Loucy (cell line): Measurements from ENCODE around the gene IGSF8.

Experiments
- EZH2phosphoT487 ChIP-seq: fragments of 200-600 bp; IDR thresholded peaks from 2 replicates; pipeline ENCODE4 v1.6.1; 2018; ENCODE audit warnings: antibody characterized with exemption, mild to moderate bottlenecking, moderate library complexity, borderline replicate concordance
- TF ChIP-seq, protein P1 (sequence below): fragments of 200-600 bp; sonication (generic); conservative IDR thresholded peaks from 2 replicates; pipeline ENCODE4 v1.5.1; 2014; ENCODE audit warnings: mild to moderate bottlenecking, antibody characterized with exemption, low read length

DNA sequence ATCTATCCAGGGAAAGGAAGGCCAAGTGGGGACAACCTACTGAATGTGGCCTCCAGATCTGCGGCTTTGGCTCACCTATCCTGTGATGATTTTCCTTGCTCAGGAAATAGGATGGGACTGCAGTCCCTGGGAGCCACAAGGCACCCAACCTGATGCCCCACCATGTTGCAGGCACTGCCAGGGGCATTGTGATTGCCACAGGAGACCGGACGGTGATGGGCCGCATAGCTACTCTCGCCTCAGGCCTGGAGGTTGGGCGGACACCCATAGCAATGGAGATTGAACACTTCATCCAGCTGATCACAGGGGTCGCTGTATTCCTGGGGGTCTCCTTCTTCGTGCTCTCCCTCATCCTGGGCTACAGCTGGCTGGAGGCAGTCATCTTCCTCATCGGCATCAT is 29.0 kb upstream of the IGSF8 start:
- TF ChIP-seq, protein P1, sequence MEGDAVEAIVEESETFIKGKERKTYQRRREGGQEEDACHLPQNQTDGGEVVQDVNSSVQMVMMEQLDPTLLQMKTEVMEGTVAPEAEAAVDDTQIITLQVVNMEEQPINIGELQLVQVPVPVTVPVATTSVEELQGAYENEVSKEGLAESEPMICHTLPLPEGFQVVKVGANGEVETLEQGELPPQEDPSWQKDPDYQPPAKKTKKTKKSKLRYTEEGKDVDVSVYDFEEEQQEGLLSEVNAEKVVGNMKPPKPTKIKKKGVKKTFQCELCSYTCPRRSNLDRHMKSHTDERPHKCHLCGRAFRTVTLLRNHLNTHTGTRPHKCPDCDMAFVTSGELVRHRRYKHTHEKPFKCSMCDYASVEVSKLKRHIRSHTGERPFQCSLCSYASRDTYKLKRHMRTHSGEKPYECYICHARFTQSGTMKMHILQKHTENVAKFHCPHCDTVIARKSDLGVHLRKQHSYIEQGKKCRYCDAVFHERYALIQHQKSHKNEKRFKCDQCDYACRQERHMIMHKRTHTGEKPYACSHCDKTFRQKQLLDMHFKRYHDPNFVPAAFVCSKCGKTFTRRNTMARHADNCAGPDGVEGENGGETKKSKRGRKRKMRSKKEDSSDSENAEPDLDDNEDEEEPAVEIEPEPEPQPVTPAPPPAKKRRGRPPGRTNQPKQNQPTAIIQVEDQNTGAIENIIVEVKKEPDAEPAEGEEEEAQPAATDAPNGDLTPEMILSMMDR, result no peak
- no peak for TF ChIP-seq EZH2phosphoT487
